ENCODE measurements around the gene ASNSD1.
"Not testable (repeated sequence)": the region's sequence is repeated elsewhere in the genome, so short reads cannot be mapped to it uniquely, and the experiment has no call there.

ASNSD1 gene

GRCh38 chr2:189648846-189649509 lies 12.3 kb upstream of the ASNSD1 start:
- no peak for DNase-seq

GRCh38 chr2:189651284-189651683 lies 10.0 kb upstream of the ASNSD1 start:
- no peak for DNase-seq

- not testable (repeated sequence) for DNase-seq
Measured at GRCh38 chr2:189653464-189653863, 7.8 kb upstream of the ASNSD1 start.

- DNase-seq: no peak
Measured at GRCh38 chr2:189654641-189655040, 6.6 kb upstream of the ASNSD1 start.

- peak; percentile 67 for DNase-seq
Measured at GRCh38 chr2:189657867-189658266, 3.4 kb upstream of the ASNSD1 start.

- DNase-seq: peak; percentile 34
Measured at GRCh38 chr2:189658306-189659212, 2.7 kb upstream of the ASNSD1 start.

GRCh38 chr2:189659734-189660133 lies 1.5 kb upstream of the ASNSD1 start:
- no peak for DNase-seq

- DNase-seq: no peak
Measured at GRCh38 chr2:189660803-189661147, 484 bp upstream of the ASNSD1 start.

- DNase-seq: no peak
Measured at GRCh38 chr2:189661957-189662321, 680 bp downstream of the ASNSD1 start.

GRCh38 chr2:189662669-189663226 lies 1.5 kb downstream of the ASNSD1 start:
- DNase-seq: no peak

GRCh38 chr2:189663319-189663718 lies 2.1 kb downstream of the ASNSD1 start:
- DNase-seq: not testable (repeated sequence)

- DNase-seq: no peak
Measured at GRCh38 chr2:189669913-189670312, 8.7 kb downstream of the ASNSD1 start.

- no peak for DNase-seq
Measured at GRCh38 chr2:189673661-189674373, 12.6 kb downstream of the ASNSD1 start.

- DNase-seq: peak; percentile 75
Measured at GRCh38 chr2:189674374-189675112, 13.3 kb downstream of the ASNSD1 start, which contains the start of gene ANKAR. ANKAR (plus strand) TSS chr2:189674670; CDS start chr2:189676491, 1,821 bp downstream.

GRCh38 chr2:189676471-189676870 lies 15.2 kb downstream of the ASNSD1 start:
- DNase-seq: no peak

- DNase-seq: no peak
Measured at GRCh38 chr2:189679226-189679625, 18.0 kb downstream of the ASNSD1 start.

- DNase-seq: no peak
Measured at GRCh38 chr2:189681203-189681602, 19.9 kb downstream of the ASNSD1 start.

GRCh38 chr2:189681903-189682302 lies 20.6 kb downstream of the ASNSD1 start:
- DNase-seq: no peak

GRCh38 chr2:189683348-189683747 lies 22.1 kb downstream of the ASNSD1 start:
- no peak for DNase-seq

GRCh38 chr2:189684811-189685210 lies 23.6 kb downstream of the ASNSD1 start:
- DNase-seq: no peak

- no peak for DNase-seq
Measured at GRCh38 chr2:189685540-189686229, 24.4 kb downstream of the ASNSD1 start.

- not testable (repeated sequence) for DNase-seq
Measured at GRCh38 chr2:189687796-189688195, 26.5 kb downstream of the ASNSD1 start.

All from CD4-positive, alpha-beta T cell treated with Interleukin-4 for 4 hours (primary cell).